OCI-LY3 (cell line): ENCODE measurements around the gene PCF11.

Experiments
- EZH2phosphoT487 ChIP-seq: fragments of 200-600 bp; shearing (Covaris generic); IDR thresholded peaks from 2 replicates; pipeline ENCODE4 v1.6.1; 2018; ENCODE audit warnings: antibody characterized with exemption, mixed run types, low read depth
- TF ChIP-seq, protein P1 (sequence below): fragments of 200-600, 300-600 bp; sonication (generic); IDR thresholded peaks from 2 replicates; pipeline ENCODE4 v1.5.1; 2014; ENCODE audit warnings: antibody characterized with exemption, low read length, low read depth

DNA sequence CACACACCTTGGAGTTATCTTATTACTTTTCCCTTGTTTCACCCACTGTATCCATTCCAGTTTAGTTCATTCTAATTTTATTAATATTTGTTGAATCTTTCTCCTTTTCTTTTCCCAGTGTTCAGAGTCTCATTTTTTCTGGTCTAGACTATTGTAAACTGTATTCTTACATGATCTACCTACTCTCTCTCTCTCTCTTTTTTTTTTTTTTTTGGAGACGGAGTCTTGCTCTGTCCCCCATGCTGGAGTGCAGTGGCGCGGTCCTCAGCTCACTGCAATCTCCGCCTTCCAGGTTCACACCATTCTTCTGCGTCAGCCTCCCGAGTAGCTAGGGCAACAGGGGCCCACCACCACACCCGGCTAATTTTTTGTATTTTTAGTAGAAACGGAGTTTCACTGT is 38.7 kb downstream of the PCF11 start:
- TF ChIP-seq, protein P1, sequence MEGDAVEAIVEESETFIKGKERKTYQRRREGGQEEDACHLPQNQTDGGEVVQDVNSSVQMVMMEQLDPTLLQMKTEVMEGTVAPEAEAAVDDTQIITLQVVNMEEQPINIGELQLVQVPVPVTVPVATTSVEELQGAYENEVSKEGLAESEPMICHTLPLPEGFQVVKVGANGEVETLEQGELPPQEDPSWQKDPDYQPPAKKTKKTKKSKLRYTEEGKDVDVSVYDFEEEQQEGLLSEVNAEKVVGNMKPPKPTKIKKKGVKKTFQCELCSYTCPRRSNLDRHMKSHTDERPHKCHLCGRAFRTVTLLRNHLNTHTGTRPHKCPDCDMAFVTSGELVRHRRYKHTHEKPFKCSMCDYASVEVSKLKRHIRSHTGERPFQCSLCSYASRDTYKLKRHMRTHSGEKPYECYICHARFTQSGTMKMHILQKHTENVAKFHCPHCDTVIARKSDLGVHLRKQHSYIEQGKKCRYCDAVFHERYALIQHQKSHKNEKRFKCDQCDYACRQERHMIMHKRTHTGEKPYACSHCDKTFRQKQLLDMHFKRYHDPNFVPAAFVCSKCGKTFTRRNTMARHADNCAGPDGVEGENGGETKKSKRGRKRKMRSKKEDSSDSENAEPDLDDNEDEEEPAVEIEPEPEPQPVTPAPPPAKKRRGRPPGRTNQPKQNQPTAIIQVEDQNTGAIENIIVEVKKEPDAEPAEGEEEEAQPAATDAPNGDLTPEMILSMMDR, result no peak
- no peak for TF ChIP-seq EZH2phosphoT487
